ENCODE results near the gene CORO1C. TPM values are rescaled to one million over a fixed set of nuclear protein-coding genes. Genes with fewer than 3 reads are reported as not detected.

Gene CORO1C
- total and polyA plus RNA-seq, 4 donors: 23.2 to 58.6 (median 41.9) TPM

DNA sequence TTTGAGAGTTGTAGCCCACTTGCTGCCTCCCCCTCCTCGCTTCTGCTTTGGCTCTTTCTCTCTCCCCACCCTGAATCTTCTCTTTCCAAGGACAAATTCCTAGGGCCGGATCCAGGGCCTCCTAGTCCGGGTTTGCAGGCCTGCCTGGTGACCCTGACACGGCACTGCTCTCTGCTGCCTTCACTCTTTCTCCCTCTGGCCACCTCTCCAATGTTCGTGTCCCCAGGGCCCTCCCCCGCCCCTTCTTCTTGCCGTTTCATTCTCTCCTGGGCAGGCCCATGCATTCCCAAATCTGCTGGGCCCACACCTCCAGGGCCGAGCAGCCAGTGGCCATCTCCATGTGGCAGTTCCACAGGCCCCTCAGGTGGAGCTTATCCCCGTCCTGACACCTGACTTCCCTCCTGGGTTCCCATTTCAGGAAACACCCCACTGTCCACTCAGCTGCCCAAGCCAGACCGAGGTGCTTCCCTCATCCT lies 34.0 kb upstream of the CORO1C start:
- H3K9me3 ChIP-seq (ENCODE audit: control insufficient read depth in 4 of 4, low read length in 3 of 4): no peaks in the 10 kb centered on the region
- no peaks in the 10 kb centered on the region for H3K27me3 ChIP-seq (ENCODE audit: control insufficient read depth in 4 of 4, insufficient read depth in 4 of 4, low read length in 3 of 4)
- WGBS: 87% methylated on average over 10 of the region's 10 CpGs
- H3K27ac ChIP-seq (ENCODE audit: low read depth in 1 of 2, low read length in 2 of 2): no peak overlapping the region
- H3K9ac ChIP-seq (ENCODE audit: low read depth in 1 of 2, low read length in 2 of 2): no peak overlapping the region
- TF ChIP-seq HNF4A (conservative IDR thresholded peaks at IDR 0.05) (no peak), HNF4G (IDR thresholded peaks at IDR 0.05) (no peak), YY1 (IDR thresholded peaks at IDR 0.05) (no peak), FOXA2 (IDR thresholded peaks at IDR 0.05) (no peak), RAD21 (IDR thresholded peaks at IDR 0.05) (no peak), JUND (IDR thresholded peaks at IDR 0.05) (no peak), NR2F2 (IDR thresholded peaks at IDR 0.05) (no peak), RXRA (IDR thresholded peaks at IDR 0.05) (no peak)
- TF ChIP-seq, protein P1, sequence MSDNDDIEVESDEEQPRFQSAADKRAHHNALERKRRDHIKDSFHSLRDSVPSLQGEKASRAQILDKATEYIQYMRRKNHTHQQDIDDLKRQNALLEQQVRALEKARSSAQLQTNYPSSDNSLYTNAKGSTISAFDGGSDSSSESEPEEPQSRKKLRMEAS (IDR thresholded peaks at IDR 0.05): no peak
- TF ChIP-seq, protein P2, sequence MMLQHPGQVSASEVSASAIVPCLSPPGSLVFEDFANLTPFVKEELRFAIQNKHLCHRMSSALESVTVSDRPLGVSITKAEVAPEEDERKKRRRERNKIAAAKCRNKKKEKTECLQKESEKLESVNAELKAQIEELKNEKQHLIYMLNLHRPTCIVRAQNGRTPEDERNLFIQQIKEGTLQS (IDR thresholded peaks at IDR 0.05): no peak
- TF ChIP-seq, protein P3, sequence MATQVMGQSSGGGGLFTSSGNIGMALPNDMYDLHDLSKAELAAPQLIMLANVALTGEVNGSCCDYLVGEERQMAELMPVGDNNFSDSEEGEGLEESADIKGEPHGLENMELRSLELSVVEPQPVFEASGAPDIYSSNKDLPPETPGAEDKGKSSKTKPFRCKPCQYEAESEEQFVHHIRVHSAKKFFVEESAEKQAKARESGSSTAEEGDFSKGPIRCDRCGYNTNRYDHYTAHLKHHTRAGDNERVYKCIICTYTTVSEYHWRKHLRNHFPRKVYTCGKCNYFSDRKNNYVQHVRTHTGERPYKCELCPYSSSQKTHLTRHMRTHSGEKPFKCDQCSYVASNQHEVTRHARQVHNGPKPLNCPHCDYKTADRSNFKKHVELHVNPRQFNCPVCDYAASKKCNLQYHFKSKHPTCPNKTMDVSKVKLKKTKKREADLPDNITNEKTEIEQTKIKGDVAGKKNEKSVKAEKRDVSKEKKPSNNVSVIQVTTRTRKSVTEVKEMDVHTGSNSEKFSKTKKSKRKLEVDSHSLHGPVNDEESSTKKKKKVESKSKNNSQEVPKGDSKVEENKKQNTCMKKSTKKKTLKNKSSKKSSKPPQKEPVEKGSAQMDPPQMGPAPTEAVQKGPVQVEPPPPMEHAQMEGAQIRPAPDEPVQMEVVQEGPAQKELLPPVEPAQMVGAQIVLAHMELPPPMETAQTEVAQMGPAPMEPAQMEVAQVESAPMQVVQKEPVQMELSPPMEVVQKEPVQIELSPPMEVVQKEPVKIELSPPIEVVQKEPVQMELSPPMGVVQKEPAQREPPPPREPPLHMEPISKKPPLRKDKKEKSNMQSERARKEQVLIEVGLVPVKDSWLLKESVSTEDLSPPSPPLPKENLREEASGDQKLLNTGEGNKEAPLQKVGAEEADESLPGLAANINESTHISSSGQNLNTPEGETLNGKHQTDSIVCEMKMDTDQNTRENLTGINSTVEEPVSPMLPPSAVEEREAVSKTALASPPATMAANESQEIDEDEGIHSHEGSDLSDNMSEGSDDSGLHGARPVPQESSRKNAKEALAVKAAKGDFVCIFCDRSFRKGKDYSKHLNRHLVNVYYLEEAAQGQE (IDR thresholded peaks at IDR 0.05): no peak
- no peak overlapping the region for H3K4me3 ChIP-seq (ENCODE audit: low read depth in 1 of 3, low read length in 3 of 3)
- H3K36me3 ChIP-seq (ENCODE audit: control insufficient read depth in 4 of 4, insufficient read depth in 3 of 4, low read depth in 1 of 4, low read length in 3 of 4): no peaks in the 10 kb centered on the region
- peaks cover 0 to 10% (median 7%) of the 10 kb centered on the region in 4 donors for H3K4me1 ChIP-seq (ENCODE audit: control insufficient read depth in 4 of 4, insufficient read depth in 4 of 4, low read length in 3 of 4)
- no peak for DNase-seq (ENCODE audit: low spot score)

DNA sequence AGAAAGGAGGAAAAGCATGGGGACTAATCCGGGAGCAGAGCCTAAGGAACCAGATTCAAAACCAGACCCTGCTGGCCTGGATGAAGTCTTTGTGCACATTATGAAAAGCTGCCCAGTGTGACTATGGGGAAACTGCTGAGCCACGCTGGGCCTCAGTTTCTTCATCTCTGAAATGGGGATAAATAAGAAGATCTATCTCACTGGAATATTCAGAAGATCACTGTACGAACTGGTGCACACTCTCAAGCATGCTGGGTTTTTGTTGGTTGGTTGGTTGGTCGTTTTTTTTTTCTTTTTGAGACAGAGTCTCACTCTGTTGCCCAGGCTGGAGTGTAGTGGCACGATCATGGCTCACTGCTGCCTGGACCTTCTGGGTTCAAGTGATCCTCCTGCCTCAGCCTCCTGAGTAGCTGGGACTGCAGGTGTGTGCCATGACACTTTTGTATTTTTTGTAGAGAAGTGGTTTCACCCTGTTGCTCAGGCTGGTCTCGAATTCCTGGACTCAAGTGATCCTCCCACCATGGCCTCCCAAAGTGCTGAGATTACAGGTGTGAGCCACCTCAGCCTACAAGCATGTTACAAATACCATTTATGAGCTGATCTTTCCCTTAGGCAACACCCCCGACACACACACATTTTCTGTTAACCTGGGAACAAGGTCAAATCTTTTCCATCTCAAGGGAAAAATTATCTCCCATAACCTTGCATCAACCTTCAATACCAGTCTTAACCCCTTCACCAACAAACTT lies 33.4 kb upstream of the CORO1C start:
- no peak overlapping the region for H3K27ac ChIP-seq (ENCODE audit: low read depth in 1 of 2, low read length in 2 of 2)
- DNase-seq (ENCODE audit: low spot score): no peak
- no peaks in the 10 kb centered on the region for H3K27me3 ChIP-seq (ENCODE audit: control insufficient read depth in 4 of 4, insufficient read depth in 4 of 4, low read length in 3 of 4)
- 93% methylated on average over 7 of the region's 7 CpGs for WGBS
- no peaks in the 10 kb centered on the region for H3K9me3 ChIP-seq (ENCODE audit: control insufficient read depth in 4 of 4, low read length in 3 of 4)
- no peak overlapping the region for H3K4me3 ChIP-seq (ENCODE audit: low read depth in 1 of 3, low read length in 3 of 3)
- TF ChIP-seq, protein P3 (IDR thresholded peaks at IDR 0.05): no peak
- TF ChIP-seq FOXA2 (IDR thresholded peaks at IDR 0.05): no peak
- H3K4me1 ChIP-seq (ENCODE audit: control insufficient read depth in 4 of 4, insufficient read depth in 4 of 4, low read length in 3 of 4): peaks cover 0 to 10% (median 7%) of the 10 kb centered on the region in 4 donors
- no peaks in the 10 kb centered on the region for H3K36me3 ChIP-seq (ENCODE audit: control insufficient read depth in 4 of 4, insufficient read depth in 3 of 4, low read depth in 1 of 4, low read length in 3 of 4)
- no peak overlapping the region for H3K9ac ChIP-seq (ENCODE audit: low read depth in 1 of 2, low read length in 2 of 2)

All from liver (tissue), 9 donors.